ENCODE measurements around the gene ATP23. TPM values are rescaled to one million over a fixed set of nuclear protein-coding genes. Genes with fewer than 3 reads are reported as not detected.
A peak's percentile ranks its signal among the peaks of the same experiment; 100 is the strongest.

ATP23 gene
- polyA plus RNA-seq, 1 donor (not counting 4 experiments of a cell fraction or from before 2014, with no cell fraction given), result 12.2 TPM

GRCh38 chr12:57893431-57894353 lies 47.7 kb upstream of the ATP23 start:
- Histone ChIP-seq H3K4me2 (ENCODE audit: control insufficient read depth, extremely low read depth, insufficient read depth, low read depth, low read length) (no peak overlapping the region), H3K9me1 (ENCODE audit: control insufficient read depth, extremely low read depth, insufficient read depth, low read length) (no peaks in the 10 kb centered on the region), H2AFZ (ENCODE audit: control insufficient read depth, low read length) (peak overlapping the region; percentile 86), H3K27me3 (ENCODE audit: control insufficient read depth, extremely low read depth, insufficient read depth, low read length) (no peaks in the 10 kb centered on the region), H3K9me3 (ENCODE audit: control insufficient read depth, low read depth, low read length) (no peaks in the 10 kb centered on the region), H3K4me1 (ENCODE audit: control insufficient read depth, extremely low read depth, insufficient read depth, low read length) (peaks cover 49% of the 10 kb centered on the region), H3K79me2 (ENCODE audit: control insufficient read depth, insufficient read depth, low read length) (no peaks in the 10 kb centered on the region), H4K20me1 (ENCODE audit: control insufficient read depth, extremely low read depth, insufficient read depth, low read length) (no peaks in the 10 kb centered on the region), H3K9ac (ENCODE audit: control insufficient read depth, extremely low read depth, insufficient read depth, low read length) (peak overlapping the region; percentile 25), H3K4me3 (ENCODE audit: control insufficient read depth in 2 of 3, extremely low read depth in 1 of 3, insufficient read depth in 2 of 3, low read depth in 1 of 3, low read length in 3 of 3) (no peak overlapping the region), H3K27ac (ENCODE audit: control insufficient read depth, insufficient read depth, low read length) (no peak overlapping the region), H3K36me3 (ENCODE audit: control insufficient read depth in 2 of 2, extremely low read depth in 1 of 2, insufficient read depth in 2 of 2, low read length in 2 of 2) (no peaks in the 10 kb centered on the region)
- TF ChIP-seq EZH2 (IDR thresholded peaks at IDR 0.05; ENCODE audit: low read length), result no peak
- no peak for FAIRE-seq
- dilution Hi-C loops (cut with MboI; ENCODE audit: extremely low pct_ligation_motif_present, low sequenced_read_pairs), result no loop called here
- no peak for DNase-seq (ENCODE audit: low read depth, low spot score)

GRCh38 chr12:57894399-57895292 lies 46.7 kb upstream of the ATP23 start:
- no peak for FAIRE-seq
- H3K9me3 ChIP-seq (ENCODE audit: control insufficient read depth, low read depth, low read length), result no peaks in the 10 kb centered on the region
- no peaks in the 10 kb centered on the region for H3K79me2 ChIP-seq (ENCODE audit: control insufficient read depth, insufficient read depth, low read length)
- dilution Hi-C loops (cut with MboI; ENCODE audit: extremely low pct_ligation_motif_present, low sequenced_read_pairs), result no loop called here
- no peak overlapping the region for H3K27ac ChIP-seq (ENCODE audit: control insufficient read depth, insufficient read depth, low read length)
- no peak overlapping the region for H2AFZ ChIP-seq (ENCODE audit: control insufficient read depth, low read length)
- no peak overlapping the region for H3K9ac ChIP-seq (ENCODE audit: control insufficient read depth, extremely low read depth, insufficient read depth, low read length)
- H3K36me3 ChIP-seq (ENCODE audit: control insufficient read depth in 2 of 2, extremely low read depth in 1 of 2, insufficient read depth in 2 of 2, low read length in 2 of 2), result no peaks in the 10 kb centered on the region
- peaks cover 47% of the 10 kb centered on the region for H3K4me1 ChIP-seq (ENCODE audit: control insufficient read depth, extremely low read depth, insufficient read depth, low read length)
- no peaks in the 10 kb centered on the region for H3K9me1 ChIP-seq (ENCODE audit: control insufficient read depth, extremely low read depth, insufficient read depth, low read length)
- no peak overlapping the region for H3K4me2 ChIP-seq (ENCODE audit: control insufficient read depth, extremely low read depth, insufficient read depth, low read depth, low read length)
- DNase-seq (ENCODE audit: low read depth, low spot score), result no peak
- TF ChIP-seq CTCF (optimal IDR thresholded peaks at IDR 0.05 in 1 of 3, IDR thresholded peaks at IDR 0.05 in 1 of 3, conservative IDR thresholded peaks at IDR 0.05 in 1 of 3; ENCODE audit: extremely low read depth in 1 of 3, insufficient read depth in 2 of 3, low read length in 3 of 3) (no peak), EZH2 (IDR thresholded peaks at IDR 0.05; ENCODE audit: low read length) (no peak)
- H3K4me3 ChIP-seq (ENCODE audit: control insufficient read depth in 2 of 3, extremely low read depth in 1 of 3, insufficient read depth in 2 of 3, low read depth in 1 of 3, low read length in 3 of 3), result no peak overlapping the region
- H4K20me1 ChIP-seq (ENCODE audit: control insufficient read depth, extremely low read depth, insufficient read depth, low read length), result no peaks in the 10 kb centered on the region
- no peaks in the 10 kb centered on the region for H3K27me3 ChIP-seq (ENCODE audit: control insufficient read depth, extremely low read depth, insufficient read depth, low read length)

All from keratinocyte (primary cell).